Measurements from ENCODE around the gene MCRS1. TPM values are rescaled to one million over a fixed set of nuclear protein-coding genes. Genes with fewer than 3 reads are reported as not detected.

Gene MCRS1
- total and polyA plus RNA-seq, 8 donors, result 40.5 to 65.2 (median 52.3) TPM

DNA sequence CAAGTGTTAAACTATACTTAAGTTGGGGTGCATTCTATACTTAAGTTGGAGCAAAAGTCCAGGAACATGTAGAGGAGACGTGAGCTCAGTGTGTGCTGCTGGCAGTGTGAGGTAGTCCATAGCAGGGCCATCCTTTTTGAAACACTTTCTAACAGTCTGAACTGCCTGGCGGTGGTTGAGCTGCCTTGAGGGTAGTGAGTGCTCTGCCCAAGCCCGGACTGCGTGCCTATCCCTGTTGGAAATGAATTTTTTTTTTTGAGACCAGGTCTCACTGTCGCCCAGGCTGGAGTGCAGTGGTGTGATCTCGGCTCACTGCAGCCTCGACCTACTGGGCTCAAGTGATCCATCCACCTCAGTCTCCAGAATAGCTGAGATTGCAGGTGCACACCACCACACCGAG, 15.0 kb downstream of the MCRS1 start:
- H3K4me3 ChIP-seq, result no peak overlapping the region
- peaks cover 17 to 48% of the 10 kb centered on the region in 2 donors for H3K27me3 ChIP-seq
- no peaks in the 10 kb centered on the region for H3K9me3 ChIP-seq
- DNase-seq (no peak), ATAC-seq (no peak)
- TF ChIP-seq, protein P1, sequence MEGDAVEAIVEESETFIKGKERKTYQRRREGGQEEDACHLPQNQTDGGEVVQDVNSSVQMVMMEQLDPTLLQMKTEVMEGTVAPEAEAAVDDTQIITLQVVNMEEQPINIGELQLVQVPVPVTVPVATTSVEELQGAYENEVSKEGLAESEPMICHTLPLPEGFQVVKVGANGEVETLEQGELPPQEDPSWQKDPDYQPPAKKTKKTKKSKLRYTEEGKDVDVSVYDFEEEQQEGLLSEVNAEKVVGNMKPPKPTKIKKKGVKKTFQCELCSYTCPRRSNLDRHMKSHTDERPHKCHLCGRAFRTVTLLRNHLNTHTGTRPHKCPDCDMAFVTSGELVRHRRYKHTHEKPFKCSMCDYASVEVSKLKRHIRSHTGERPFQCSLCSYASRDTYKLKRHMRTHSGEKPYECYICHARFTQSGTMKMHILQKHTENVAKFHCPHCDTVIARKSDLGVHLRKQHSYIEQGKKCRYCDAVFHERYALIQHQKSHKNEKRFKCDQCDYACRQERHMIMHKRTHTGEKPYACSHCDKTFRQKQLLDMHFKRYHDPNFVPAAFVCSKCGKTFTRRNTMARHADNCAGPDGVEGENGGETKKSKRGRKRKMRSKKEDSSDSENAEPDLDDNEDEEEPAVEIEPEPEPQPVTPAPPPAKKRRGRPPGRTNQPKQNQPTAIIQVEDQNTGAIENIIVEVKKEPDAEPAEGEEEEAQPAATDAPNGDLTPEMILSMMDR (IDR thresholded peaks at IDR 0.05), result no peak
- intact Hi-C loops (cut with DNase I), result no loop called here
- peaks cover 0 to 24% of the 10 kb centered on the region in 2 donors for H3K36me3 ChIP-seq
- peaks cover 8 to 15% of the 10 kb centered on the region in 2 donors for H3K4me1 ChIP-seq
- no peak overlapping the region for H3K27ac ChIP-seq

DNA sequence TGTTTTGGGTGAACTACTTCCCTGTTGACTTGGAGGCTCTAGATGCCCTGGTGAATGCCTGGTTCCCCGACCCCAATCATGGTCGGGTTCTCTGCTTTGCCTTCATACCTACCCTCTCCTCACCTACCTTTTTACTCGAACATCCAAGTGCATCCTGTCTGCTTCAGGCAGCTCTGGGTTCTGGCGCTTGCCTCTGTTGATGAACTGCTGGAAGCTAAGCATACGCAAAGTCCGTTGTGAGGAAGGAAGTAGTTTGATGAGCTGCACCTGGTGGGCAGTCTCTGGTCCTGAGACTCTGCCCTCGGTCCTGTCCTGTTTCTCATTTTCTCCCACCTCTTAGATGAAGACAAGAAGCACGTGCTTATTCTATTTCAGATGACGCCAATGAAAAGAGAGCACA, 15.5 kb downstream of the MCRS1 start:
- no peak for ATAC-seq
- H3K27ac ChIP-seq, result no peak overlapping the region
- H3K4me1 ChIP-seq, result peaks cover 8 to 15% of the 10 kb centered on the region in 2 donors
- TF ChIP-seq, protein P1 (IDR thresholded peaks at IDR 0.05), result no peak
- intact Hi-C loops (cut with DNase I), result no loop called here
- no peak for DNase-seq
- no peaks in the 10 kb centered on the region for H3K9me3 ChIP-seq
- H3K27me3 ChIP-seq, result peaks cover 17 to 52% of the 10 kb centered on the region in 2 donors
- H3K36me3 ChIP-seq, result peaks cover 0 to 19% of the 10 kb centered on the region in 2 donors
- H3K4me3 ChIP-seq, result no peak overlapping the region

DNA sequence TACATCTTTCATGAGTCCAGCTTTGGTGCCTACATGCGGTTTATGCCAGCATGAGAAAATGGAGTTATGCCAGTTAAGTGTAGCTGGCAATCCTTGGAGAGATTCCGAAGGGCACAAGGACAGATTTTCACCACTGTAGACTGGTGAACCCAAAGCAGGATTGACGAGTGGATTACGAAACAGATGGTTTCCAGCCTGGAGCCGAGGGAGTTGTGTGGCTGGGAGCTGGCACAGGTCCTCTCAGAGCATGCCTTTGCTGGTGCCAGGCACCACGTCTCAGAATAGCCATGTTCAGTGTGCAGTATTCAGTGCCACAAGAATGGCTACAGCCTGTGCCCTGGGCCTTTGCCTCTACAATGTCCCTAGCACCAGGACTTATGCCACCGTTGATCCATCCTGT, 15.9 kb downstream of the MCRS1 start:
- no peaks in the 10 kb centered on the region for H3K9me3 ChIP-seq
- ATAC-seq, result peak; percentile 50
- peak in 1 of 4 donors; percentile 32 for DNase-seq
- no peak overlapping the region for H3K27ac ChIP-seq
- H3K36me3 ChIP-seq, result peaks cover 0 to 15% of the 10 kb centered on the region in 2 donors
- intact Hi-C loops (cut with DNase I), result no loop called here
- H3K4me3 ChIP-seq, result no peak overlapping the region
- H3K4me1 ChIP-seq, result peaks cover 8 to 15% of the 10 kb centered on the region in 2 donors
- TF ChIP-seq, protein P1 (IDR thresholded peaks at IDR 0.05), result no peak
- H3K27me3 ChIP-seq, result peaks cover 17 to 57% of the 10 kb centered on the region in 2 donors

DNA sequence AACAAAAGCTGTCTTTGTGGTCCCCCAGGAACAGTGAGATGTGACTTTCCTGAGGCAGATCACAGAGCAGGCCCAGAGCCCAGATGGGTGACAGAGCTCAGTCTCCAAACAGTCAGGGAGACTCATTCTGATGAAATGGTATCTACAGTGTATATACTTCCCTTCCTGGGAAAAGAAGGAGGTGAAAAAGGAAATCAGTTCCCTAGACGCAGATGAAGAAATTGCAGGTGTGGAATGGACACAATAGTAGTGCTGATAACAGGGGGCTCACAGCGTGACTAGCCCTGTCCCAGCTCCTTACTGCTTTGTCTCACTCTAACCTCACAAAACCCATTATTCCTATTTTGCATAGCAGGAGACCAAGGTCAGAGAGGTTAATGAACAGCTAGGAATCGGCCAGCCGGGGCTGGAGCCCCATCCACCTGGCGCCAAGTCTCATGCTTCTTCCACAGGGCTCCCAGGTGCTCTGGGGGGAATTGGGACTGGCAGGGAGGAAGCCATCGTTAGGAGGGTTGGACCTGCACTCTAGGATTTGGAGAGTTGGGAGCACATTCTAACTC, 17.2 kb downstream of the MCRS1 start:
- Histone ChIP-seq H3K4me1 (peaks cover 8 to 15% of the 10 kb centered on the region in 2 donors), H3K27ac (no peak overlapping the region), H3K27me3 (peaks cover 17 to 69% of the 10 kb centered on the region in 2 donors), H3K9me3 (no peaks in the 10 kb centered on the region), H3K4me3 (no peak overlapping the region), H3K36me3 (peaks cover 0 to 3% of the 10 kb centered on the region in 2 donors)
- TF ChIP-seq, protein P1 (IDR thresholded peaks at IDR 0.05), result no peak
- ATAC-seq (no peak), DNase-seq (peak in 1 of 4 donors; percentile 31)
- intact Hi-C loops (cut with DNase I), result no loop called here

DNA sequence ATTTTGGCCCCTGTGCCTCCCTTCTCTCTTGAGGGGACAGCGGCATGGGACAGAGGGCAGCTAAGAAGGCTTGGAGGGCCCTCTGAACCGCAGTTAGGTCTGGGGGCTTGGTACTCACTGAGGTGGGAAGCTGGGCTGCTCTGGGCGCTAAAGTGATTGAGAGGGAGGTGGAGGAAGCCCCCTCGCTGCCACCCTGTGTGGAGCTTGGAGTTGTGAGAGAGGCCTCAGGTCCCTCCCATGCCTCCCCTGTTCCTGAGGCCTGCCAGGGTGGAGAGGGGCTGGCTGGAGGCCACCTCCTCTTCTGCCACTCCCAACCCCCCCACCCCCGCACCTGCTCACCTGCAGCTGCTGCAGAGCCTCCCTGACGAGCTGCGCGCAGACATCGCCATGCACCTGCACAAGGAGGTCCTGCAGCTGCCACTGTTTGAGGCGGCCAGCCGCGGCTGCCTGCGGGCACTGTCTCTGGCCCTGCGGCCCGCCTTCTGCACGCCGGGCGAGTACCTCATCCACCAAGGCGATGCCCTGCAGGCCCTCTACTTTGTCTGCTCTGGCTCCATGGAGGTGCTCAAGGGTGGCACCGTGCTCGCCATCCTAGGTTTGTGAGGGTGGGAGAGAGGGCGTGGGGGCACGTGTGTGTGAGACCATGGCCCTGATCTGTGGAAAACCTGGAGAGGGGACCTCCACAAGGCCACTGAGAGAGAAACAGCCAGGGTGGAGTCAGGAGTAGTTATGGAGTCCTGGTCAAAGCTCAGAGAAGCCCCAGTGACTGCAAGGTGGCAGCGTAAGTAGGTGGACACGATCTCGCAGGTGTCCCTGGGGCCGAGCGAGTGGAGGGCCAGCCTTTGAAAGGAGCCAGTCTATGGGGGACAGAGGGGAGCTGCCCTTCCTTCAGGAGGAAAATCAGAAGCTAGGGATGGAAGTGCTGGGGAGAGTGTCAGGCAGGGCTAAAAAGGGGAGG, 17.9 kb downstream of the MCRS1 start:
- ATAC-seq, result no peak
- H3K27ac ChIP-seq, result no peak overlapping the region
- TF ChIP-seq, protein P1 (IDR thresholded peaks at IDR 0.05), result no peak
- no peak overlapping the region for H3K4me3 ChIP-seq
- no peaks in the 10 kb centered on the region for H3K9me3 ChIP-seq
- H3K4me1 ChIP-seq, result peaks cover 8 to 15% of the 10 kb centered on the region in 2 donors
- no peaks in the 10 kb centered on the region for H3K36me3 ChIP-seq
- peaks cover 17 to 77% of the 10 kb centered on the region in 2 donors for H3K27me3 ChIP-seq
- intact Hi-C loops (cut with DNase I), result no loop called here
- DNase-seq, result peak in 1 of 4 donors; percentile 68

Measured in left lung (tissue), 10 donors.